HG03108 (cell line): Measurements from ENCODE around the gene NOP56.

Source experiments
- ATAC-seq: cut with Tn5 transposase; IDR thresholded peaks from one replicate; pipeline ENCODE4 v1.9.1; 2021; ENCODE audit warnings: moderate library complexity; ENCODE audit not compliant: unreplicated experiment

The NOP56 gene

GRCh38 chr20:2700913-2701620 is 48.6 kb downstream of the NOP56 start:
- no peak for ATAC-seq

GRCh38 chr20:2701671-2702081 is 49.2 kb downstream of the NOP56 start:
- no peak for ATAC-seq

- no peak for ATAC-seq
These were observed 51.5 kb downstream of the NOP56 start for GRCh38 chr20:2703716-2704475.

- ATAC-seq, result no peak
These were observed 53.7 kb downstream of the NOP56 start for GRCh38 chr20:2705931-2706645.

GRCh38 chr20:2706688-2707352 is 54.4 kb downstream of the NOP56 start:
- no peak for ATAC-seq

- no peak for ATAC-seq
These were observed 55.1 kb downstream of the NOP56 start for GRCh38 chr20:2707353-2708072.
